Superior temporal gyrus (tissue), 1 donor: Measurements from ENCODE around the gene HNRNPA1.
"Not testable (repeated sequence)": the region's sequence is repeated elsewhere in the genome, so short reads cannot be mapped to it uniquely, and the experiment has no call there.

Source experiments
- DNase-seq: peaks from one replicate; pipeline ENCODE4 v3.0.0-alpha.2; 2016; ENCODE audit errors: extremely low spot score

HNRNPA1 gene

GRCh38 chr12:54299515-54300224 is 19.1 kb downstream of the HNRNPA1 start:
- no peak for DNase-seq

- no peak for DNase-seq
Observed at GRCh38 chr12:54300225-54300731, 19.8 kb downstream of the HNRNPA1 start.

DNA sequence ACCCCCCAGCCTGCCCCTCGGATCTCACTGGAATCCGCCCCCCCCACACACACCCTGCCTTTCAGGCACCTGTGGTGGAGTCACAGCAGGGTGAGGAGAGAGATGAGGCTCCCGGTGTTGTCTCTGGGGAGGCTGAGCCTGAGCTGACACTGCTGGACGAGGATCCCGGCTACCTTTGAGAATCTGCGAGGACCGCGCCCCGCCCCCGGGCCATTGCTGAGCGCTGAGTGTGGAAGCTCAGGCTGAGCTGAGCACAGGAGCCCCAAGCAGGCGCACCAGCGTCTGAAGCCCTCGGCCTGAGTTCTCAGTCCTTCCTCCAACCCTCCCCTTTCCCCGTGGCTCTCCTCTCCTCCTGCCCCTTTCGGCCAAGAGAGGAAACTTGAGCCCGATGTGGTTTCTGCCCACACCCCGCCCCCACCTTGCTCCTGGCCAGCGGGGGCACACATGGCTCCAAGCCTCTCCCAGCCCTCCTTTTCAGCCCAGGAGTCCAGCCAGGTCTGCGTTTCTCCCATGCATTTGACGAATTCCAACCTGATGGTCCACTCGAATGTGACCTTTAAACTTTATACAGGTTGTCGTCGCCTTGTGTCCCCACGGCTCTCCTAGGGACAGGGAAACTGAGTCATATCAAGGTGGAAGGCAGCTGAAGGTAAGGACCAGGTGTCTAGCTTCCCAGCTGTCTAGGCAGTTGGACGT is 20.4 kb downstream of the HNRNPA1 start, which contains the start of gene NFE2:
Gene NFE2, minus strand, starts transcription at position 284 of the 696 bp plus-strand sequence. CDS start 5,767 bp downstream, outside the sequence.
- DNase-seq = no peak

DNA sequence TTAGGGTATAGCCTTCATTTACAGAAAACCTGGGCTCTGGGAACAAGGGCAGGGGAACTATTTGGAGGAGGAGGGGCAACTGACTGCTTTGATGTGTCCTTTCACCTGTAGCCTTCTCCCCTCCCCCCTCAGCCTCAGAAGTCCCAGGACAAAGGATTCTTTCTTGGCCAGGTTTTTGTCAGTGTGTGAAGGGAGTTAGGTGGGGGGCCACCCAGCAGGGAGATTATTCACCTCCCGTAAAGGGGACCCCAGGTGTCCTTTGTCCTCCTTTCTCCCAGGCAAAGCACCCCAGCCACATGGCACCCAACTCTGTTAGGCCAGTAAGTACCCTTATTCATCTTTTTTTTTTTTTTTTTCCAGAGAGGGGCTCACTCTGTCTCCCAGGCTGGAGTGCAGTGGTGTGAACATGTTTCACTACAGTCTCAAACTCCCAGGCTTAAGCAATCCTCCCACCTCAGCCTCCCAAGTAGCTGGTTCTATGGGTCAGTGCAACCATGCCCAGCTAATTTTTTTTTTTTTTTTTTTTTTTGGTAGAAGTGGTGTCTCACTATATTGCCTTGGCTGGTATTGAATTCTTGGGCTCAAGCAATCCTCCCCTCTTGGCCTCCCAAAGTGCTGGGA is 21.0 kb downstream of the HNRNPA1 start:
- DNase-seq = no peak

- no peak for DNase-seq
Observed at GRCh38 chr12:54303640-54304039, 23.1 kb downstream of the HNRNPA1 start.

- no peak for DNase-seq
Observed at GRCh38 chr12:54304187-54304810, 23.8 kb downstream of the HNRNPA1 start.

- DNase-seq = no peak
Observed at GRCh38 chr12:54306925-54307741, 26.6 kb downstream of the HNRNPA1 start.

- no peak for DNase-seq
Observed at GRCh38 chr12:54311051-54311450, 30.5 kb downstream of the HNRNPA1 start.

DNA sequence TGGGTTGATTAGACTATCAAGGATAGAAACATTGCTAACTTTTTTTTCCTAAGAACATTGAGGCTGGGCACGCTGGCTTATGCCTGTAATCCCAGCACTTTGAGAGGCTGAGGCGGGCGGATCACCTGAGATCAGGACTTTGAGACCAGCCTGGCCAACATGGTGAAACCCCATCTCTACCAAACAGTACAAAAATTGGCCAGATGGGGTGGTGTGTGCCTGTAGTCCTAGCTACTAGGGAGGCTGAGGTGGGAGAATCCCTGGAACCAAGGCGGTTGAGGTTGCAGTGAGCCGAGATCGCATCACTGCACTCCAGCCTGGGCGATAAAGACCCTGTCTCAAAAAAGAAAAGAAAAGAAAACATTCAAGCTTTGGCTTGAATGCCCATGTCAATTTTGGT is 31.8 kb downstream of the HNRNPA1 start:
- DNase-seq = not testable (repeated sequence)

DNA sequence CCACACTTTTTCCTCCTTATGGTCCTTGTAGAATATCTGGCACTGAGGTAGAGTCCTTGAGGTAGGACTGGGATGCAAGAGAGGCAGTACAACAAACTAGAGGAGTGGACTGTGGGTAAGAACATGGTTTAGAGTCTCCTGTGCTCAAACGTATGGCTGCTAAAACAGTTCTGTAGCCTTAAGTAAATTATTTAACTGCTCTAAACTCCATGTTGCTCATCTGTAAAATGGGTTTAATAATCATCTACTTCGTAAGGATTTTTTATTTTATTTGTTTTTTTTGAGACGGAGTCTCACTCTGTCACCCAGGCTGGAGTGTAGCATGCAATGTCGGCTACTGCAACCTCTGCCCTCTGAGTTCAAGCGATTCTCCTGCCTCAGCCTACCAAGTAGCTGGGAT is 40.8 kb downstream of the HNRNPA1 start:
- no peak for DNase-seq

- DNase-seq = peak; percentile 100
Observed at GRCh38 chr12:54324617-54325441, 44.3 kb downstream of the HNRNPA1 start, which contains the start of gene COPZ1. COPZ1 (plus strand) TSS chr12:54325131; CDS start chr12:54325164, 33 bp downstream.

DNA sequence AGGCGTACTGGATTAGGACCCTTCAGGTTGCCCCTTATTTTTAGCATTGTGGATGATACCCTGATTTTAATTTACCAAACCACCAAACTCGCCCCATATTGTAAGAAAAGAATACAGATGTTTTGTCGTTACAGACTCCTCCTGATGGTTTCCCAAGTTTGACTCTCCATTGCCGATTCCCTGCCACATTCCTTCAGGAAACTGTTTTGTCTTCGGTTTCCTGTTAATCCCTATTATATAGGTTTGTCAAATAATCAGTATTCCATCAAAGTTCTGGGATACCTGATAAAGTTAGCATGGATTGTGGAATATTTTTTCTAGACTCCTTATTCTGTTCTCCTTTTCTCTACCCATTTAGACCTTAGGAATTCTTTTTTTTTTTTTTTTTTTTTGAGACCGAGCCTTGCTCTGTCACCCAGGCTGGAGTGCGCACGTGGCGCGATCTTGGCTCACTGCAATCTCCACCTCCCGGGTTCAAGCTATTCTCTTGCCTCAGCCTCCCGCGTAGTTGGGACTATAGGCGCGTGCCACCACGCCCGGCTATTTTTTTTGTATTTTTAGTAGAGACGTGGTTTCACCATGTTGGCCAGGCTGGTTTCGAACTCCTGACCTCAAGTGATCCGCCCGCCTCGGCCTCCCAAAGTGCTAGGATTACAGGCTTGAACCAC is 45.0 kb downstream of the HNRNPA1 start:
- not testable (repeated sequence) for DNase-seq

DNA sequence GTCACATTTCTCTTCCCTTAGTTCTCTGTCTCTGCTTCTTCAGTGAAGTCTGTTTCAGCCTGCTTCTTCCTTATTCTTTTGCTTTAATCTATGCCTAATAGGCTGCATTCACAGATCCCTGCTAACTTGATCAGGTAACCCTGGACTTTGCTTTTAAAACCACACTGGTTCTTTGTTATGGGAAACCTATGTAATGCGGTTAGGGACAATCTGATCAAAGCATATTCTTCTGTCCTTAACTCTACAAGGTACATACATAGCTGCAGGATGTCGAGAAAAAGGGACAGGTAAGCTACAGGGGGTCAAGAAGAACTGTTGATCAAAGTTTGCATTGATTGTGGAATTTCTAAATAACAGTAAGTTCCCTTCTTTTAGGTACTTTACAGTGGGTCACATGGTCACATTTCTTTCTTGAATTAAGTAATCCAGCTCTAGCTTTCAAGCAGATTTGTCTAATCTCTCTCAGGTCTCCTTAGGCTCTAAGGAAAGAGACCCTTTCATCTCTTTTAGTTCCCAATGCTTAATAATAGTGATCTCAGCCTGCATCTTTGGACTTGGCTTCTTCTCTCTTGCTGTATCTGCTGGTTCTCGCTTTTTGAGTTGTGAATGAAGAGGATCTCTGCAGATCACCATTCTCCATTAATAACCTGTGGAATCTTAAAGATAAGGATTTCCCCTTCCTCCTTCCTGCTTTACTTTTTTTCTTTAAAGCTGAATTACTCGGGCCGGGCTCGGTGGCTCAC is 48.2 kb downstream of the HNRNPA1 start:
- DNase-seq = no peak

GRCh38 chr12:54329759-54330158 is 49.2 kb downstream of the HNRNPA1 start:
- no peak for DNase-seq

DNA sequence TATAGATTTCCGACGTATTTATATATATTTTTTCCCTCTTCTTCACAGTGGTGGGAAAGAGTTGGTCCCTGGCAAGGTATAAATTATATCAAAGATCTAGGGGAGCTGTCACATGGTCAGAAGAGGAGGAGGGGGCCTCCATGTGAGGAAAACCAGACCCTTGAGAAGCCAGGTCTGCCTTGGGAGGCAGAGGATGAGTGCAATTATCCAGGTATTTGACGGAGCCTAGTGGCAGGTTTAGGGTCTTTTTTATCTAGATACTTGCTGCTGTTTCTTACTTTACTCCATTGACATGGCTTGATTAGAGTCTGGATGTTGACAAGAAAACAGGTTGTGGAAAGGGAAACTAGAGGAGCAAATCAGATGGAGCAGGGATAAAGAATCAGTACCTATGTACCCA is 49.9 kb downstream of the HNRNPA1 start:
- DNase-seq = no peak

DNA sequence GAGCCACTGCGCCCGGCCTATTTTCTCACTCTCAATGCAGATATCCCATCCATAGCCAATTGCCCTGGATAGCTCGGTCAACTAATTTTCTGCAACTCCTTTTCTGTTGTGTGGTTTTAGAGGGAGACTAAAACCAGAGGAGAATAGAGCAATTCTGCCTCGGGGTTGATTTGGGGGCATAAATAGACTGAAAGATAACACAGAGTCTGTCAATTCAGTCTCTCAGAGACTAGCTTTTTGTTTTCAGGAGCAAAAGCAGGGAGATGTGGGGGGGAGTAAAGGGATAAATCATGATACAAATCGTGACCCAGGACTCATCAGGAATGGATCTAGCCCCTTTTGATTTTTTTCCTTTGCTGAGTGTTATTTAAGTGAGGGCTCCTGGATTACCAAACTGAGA is 50.9 kb downstream of the HNRNPA1 start:
- no peak for DNase-seq

DNA sequence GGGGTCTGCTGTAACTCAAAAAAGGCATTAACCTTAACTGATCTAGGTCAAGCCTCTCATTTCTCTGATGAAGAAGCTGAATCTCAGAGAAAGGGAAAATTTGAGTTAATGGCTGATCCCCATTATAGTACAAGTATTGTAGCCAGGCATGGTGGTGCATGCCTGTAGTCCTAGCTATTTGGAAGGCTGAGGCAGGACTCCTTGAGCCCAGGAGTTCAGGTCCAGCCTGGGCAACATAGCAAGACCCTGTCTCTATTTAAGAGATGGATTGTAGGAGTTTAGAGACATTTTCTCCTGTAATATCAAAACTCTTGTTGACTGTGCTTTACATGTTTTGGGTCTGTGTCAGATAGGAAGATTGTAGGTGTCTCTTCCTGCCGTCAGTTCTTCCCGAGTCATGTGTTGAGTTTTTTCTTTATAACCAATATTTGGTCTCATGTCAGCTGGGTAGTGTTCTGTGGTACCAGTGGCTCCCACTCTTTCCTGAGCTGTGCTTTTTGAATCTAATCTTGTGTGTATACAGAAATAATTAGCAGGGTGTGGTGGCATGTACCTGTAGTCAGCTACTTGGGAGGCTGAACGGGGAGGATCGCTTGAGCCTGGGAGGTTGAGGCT is 53.0 kb downstream of the HNRNPA1 start:
- DNase-seq = no peak
